ENCODE results near the gene CYREN. TPM values are rescaled to one million over a fixed set of nuclear protein-coding genes. Genes with fewer than 3 reads are reported as not detected.
"Not testable (repeated sequence)": the region's sequence is repeated elsewhere in the genome, so short reads cannot be mapped to it uniquely, and the experiment has no call there.

CYREN gene
- polyA plus RNA-seq, 2 of the 4 experiments (the other 2 are of a cell fraction) = 59.3 to 70.4 TPM

DNA sequence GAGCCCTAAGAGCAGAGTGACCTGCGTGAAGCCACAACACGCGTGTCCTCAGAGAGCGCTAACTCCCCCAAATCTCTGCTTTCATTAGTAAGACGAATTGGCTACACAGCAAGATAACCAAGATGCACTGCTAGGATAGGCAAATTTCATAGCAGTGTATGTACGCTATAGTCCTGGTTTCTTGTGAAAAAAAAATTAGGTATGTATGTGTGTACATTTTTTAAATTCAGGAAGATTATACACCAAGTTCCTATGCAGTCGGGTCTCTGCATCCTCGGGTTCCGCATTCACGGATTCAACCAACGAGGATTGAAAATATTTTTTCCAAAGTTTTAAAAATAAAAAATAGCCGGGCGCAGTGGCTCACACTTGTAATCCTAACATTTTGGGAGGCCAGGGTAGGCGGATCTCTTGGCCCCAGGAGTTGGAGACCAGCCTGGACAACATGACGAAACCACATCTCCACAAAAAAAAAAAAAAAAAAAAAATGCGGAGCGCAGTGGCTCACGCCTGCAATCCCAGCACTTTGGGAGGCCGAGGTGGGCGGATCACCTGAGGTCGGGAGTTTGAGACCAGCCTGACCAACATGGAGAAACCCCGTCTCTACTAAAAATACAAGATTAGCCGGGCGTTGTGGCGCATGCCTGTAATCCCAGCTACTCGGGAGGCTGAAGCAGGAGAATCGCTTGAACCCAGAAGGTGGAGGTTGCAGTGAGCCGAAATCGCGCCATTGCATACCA is 41.6 kb upstream of the CYREN start:
- POLR2A ChIA-PET = interaction anchor here (0.6 to 1.5 kb wide), 7 partner anchors 10 to 299 kb away, joined by 3 to 5 read pairs (median 3); partner anchors contain the start of gene CYREN
- H3K9me3 ChIP-seq; FAIRE-seq; ATAC-seq; H3K4me1 ChIP-seq; DNase-seq (ENCODE audit: low read depth in 1 of 2, low spot score in 1 of 2): not testable (repeated sequence)
- H3K4me2 ChIP-seq = peak overlapping the region; percentile 87
- H3K4me3 ChIP-seq = peak overlapping the region; percentile 76
- CTCF ChIA-PET = interaction anchor here (2.3 kb wide), 1 partner anchor 8 kb away, joined by 7 read pairs; no protein-coding TSS in a partner anchor
- peak overlapping the region; percentile 74 to 85 for H3K27ac ChIP-seq
- WGBS (ENCODE audit: missing lambda C conversion rate) = 45% methylated on average over 30 of the region's 30 CpGs
- TF ChIP-seq, protein P1, sequence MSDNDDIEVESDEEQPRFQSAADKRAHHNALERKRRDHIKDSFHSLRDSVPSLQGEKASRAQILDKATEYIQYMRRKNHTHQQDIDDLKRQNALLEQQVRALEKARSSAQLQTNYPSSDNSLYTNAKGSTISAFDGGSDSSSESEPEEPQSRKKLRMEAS (IDR thresholded peaks at IDR 0.05) = 0 out of 2 replicates have a peak, but pooled peaks have one; percentile 0

DNA sequence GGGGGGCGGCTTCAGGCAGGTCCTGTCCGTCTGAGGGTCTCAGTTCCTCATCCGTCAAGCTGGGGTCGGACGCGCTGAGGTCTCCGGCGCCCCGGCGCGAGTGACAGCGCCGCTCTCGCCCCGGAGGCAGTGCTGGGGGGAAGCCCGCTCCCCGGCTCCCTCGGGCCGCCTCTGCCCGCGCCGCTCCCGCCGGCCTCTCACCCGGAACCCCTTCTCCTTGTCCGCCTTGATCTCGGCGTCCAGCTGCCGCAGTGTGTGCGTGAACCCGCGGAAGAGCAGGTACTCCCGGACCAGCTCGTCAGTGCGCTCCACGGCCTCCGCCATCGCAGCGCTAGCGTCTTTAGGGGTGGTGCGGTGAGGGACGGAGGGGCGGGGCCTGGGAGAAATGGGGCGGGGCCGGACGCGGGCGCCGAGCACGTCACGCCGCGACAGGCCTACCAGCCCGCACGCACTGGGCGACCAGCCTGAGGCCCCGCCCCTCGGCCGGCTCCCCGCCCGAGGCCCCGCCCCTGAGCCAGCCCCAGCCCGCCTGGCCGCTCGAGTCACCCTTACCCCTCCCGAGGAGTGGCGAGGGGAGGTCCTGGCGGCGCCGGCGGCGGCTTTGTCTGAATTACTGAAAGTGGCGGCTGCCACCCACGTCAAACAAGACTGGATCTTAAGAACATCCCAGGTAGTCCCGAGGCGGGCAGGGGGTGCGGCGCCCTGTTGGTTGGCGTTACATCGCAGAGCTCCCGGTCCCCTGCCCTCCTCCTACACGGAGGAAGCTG is 40.9 kb upstream of the CYREN start, which contains the start of gene WDR91:
Gene WDR91, minus strand, starts transcription at position 348 of the 767 bp plus-strand sequence. Its CDS starts 24 bp downstream, at position 324.
- POLR2A ChIA-PET = interaction anchor here (0.6 to 1.8 kb wide), 8 partner anchors 8 to 300 kb away, joined by 3 to 5 read pairs (median 3); partner anchors contain the start of gene CYREN
- FAIRE-seq = no peak
- H3K9me3 ChIP-seq = no peaks in the 10 kb centered on the region
- under 1% methylated on average over 28 of the region's 82 CpGs for WGBS (ENCODE audit: missing lambda C conversion rate)
- 0 out of 3 replicates have a peak, but pooled peaks cover 10% of the 10 kb centered on the region for H3K4me1 ChIP-seq
- peak; percentile 94 for ATAC-seq
- H3K4me3 ChIP-seq = peak within 1 kb of the TSS; percentile 76
- DNase-seq (ENCODE audit: low read depth in 1 of 2, low spot score in 1 of 2) = peak; percentile 90 to 97
- H3K4me2 ChIP-seq = peak within 1 kb of the TSS; percentile 87
- CTCF ChIA-PET = interaction anchor here (2.3 kb wide), 1 partner anchor 9 kb away, joined by 7 read pairs; no protein-coding TSS in a partner anchor
- H3K27ac ChIP-seq = peak within 1 kb of the TSS; percentile 74 to 85
- TF ChIP-seq FOXS1 (CRISPR knock-in tag; IDR thresholded peaks at IDR 0.05) = no peak
- TF ChIP-seq RNF2 (IDR thresholded peaks at IDR 0.05; ENCODE audit: borderline replicate concordance, low read depth) = no peak
- TF ChIP-seq NPAS2 (CRISPR knock-in tag; IDR thresholded peaks at IDR 0.05; ENCODE audit: borderline replicate concordance) = no peak
- 0 out of 2 replicates have a peak, but pooled peaks have one; percentile 23 for TF ChIP-seq KDM5A (IDR thresholded peaks at IDR 0.05)
- no peak for TF ChIP-seq MYC (IDR thresholded peaks at IDR 0.05; ENCODE audit: borderline replicate concordance, low read length)
- TF ChIP-seq KDM1A (IDR thresholded peaks at IDR 0.05; ENCODE audit: low read depth) = no peak
- TF ChIP-seq, protein P2, sequence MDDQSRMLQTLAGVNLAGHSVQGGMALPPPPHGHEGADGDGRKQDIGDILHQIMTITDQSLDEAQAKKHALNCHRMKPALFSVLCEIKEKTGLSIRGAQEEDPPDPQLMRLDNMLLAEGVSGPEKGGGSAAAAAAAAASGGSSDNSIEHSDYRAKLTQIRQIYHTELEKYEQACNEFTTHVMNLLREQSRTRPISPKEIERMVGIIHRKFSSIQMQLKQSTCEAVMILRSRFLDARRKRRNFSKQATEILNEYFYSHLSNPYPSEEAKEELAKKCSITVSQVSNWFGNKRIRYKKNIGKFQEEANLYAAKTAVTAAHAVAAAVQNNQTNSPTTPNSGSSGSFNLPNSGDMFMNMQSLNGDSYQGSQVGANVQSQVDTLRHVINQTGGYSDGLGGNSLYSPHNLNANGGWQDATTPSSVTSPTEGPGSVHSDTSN (IDR thresholded peaks at IDR 0.05) = no peak
- TF ChIP-seq FOSB (CRISPR knock-in tag; IDR thresholded peaks at IDR 0.05) = no peak
- TF ChIP-seq, protein P1 (IDR thresholded peaks at IDR 0.05) = peak; percentile 34; the same call in 1 of the 2 replicates
- TF ChIP-seq, protein P3, sequence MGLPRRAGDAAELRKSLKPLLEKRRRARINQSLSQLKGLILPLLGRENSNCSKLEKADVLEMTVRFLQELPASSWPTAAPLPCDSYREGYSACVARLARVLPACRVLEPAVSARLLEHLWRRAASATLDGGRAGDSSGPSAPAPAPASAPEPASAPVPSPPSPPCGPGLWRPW (IDR thresholded peaks at IDR 0.05) = no peak
- TF ChIP-seq, protein P4, sequence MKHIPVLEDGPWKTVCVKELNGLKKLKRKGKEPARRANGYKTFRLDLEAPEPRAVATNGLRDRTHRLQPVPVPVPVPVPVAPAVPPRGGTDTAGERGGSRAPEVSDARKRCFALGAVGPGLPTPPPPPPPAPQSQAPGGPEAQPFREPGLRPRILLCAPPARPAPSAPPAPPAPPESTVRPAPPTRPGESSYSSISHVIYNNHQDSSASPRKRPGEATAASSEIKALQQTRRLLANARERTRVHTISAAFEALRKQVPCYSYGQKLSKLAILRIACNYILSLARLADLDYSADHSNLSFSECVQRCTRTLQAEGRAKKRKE (CRISPR knock-in tag; IDR thresholded peaks at IDR 0.05; ENCODE audit: low read depth) = no peak
- peak; percentile 78 for TF ChIP-seq POLR2A (IDR thresholded peaks at IDR 0.05; ENCODE audit: low read length)
- TF ChIP-seq CEBPB (IDR thresholded peaks at IDR 0.05) = no peak
- TF ChIP-seq, protein P5, sequence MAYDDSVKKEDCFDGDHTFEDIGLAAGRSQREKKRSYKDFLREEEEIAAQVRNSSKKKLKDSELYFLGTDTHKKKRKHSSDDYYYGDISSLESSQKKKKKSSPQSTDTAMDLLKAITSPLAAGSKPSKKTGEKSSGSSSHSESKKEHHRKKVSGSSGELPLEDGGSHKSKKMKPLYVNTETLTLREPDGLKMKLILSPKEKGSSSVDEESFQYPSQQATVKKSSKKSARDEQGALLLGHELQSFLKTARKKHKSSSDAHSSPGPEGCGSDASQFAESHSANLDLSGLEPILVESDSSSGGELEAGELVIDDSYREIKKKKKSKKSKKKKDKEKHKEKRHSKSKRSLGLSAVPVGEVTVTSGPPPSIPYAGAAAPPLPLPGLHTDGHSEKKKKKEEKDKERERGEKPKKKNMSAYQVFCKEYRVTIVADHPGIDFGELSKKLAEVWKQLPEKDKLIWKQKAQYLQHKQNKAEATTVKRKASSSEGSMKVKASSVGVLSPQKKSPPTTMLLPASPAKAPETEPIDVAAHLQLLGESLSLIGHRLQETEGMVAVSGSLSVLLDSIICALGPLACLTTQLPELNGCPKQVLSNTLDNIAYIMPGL (CRISPR knock-in tag; IDR thresholded peaks at IDR 0.05; ENCODE audit: borderline replicate concordance) = no peak
- TF ChIP-seq CHD2 (IDR thresholded peaks at IDR 0.05; ENCODE audit: low read length, partially characterized antibody) = no peak
- TF ChIP-seq, protein P6, sequence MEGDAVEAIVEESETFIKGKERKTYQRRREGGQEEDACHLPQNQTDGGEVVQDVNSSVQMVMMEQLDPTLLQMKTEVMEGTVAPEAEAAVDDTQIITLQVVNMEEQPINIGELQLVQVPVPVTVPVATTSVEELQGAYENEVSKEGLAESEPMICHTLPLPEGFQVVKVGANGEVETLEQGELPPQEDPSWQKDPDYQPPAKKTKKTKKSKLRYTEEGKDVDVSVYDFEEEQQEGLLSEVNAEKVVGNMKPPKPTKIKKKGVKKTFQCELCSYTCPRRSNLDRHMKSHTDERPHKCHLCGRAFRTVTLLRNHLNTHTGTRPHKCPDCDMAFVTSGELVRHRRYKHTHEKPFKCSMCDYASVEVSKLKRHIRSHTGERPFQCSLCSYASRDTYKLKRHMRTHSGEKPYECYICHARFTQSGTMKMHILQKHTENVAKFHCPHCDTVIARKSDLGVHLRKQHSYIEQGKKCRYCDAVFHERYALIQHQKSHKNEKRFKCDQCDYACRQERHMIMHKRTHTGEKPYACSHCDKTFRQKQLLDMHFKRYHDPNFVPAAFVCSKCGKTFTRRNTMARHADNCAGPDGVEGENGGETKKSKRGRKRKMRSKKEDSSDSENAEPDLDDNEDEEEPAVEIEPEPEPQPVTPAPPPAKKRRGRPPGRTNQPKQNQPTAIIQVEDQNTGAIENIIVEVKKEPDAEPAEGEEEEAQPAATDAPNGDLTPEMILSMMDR (IDR thresholded peaks at IDR 0.05) = peak; percentile 16; the same call in 2 of the 3 replicates
- TF ChIP-seq GATA3 (IDR thresholded peaks at IDR 0.05; ENCODE audit: borderline replicate concordance) = no peak
- TF ChIP-seq PHF8 (IDR thresholded peaks at IDR 0.05; ENCODE audit: borderline replicate concordance, low read depth) = peak; percentile 44; the same call in 1 of the 2 replicates
- TF ChIP-seq EHF (CRISPR knock-in tag; IDR thresholded peaks at IDR 0.05) = no peak
- TF ChIP-seq EHMT2 (IDR thresholded peaks at IDR 0.05; ENCODE audit: low read depth) = no peak
- TF ChIP-seq POLR2AphosphoS2 (conservative IDR thresholded peaks at IDR 0.05; ENCODE audit: low read length) = no peak
- TF ChIP-seq, protein P7, sequence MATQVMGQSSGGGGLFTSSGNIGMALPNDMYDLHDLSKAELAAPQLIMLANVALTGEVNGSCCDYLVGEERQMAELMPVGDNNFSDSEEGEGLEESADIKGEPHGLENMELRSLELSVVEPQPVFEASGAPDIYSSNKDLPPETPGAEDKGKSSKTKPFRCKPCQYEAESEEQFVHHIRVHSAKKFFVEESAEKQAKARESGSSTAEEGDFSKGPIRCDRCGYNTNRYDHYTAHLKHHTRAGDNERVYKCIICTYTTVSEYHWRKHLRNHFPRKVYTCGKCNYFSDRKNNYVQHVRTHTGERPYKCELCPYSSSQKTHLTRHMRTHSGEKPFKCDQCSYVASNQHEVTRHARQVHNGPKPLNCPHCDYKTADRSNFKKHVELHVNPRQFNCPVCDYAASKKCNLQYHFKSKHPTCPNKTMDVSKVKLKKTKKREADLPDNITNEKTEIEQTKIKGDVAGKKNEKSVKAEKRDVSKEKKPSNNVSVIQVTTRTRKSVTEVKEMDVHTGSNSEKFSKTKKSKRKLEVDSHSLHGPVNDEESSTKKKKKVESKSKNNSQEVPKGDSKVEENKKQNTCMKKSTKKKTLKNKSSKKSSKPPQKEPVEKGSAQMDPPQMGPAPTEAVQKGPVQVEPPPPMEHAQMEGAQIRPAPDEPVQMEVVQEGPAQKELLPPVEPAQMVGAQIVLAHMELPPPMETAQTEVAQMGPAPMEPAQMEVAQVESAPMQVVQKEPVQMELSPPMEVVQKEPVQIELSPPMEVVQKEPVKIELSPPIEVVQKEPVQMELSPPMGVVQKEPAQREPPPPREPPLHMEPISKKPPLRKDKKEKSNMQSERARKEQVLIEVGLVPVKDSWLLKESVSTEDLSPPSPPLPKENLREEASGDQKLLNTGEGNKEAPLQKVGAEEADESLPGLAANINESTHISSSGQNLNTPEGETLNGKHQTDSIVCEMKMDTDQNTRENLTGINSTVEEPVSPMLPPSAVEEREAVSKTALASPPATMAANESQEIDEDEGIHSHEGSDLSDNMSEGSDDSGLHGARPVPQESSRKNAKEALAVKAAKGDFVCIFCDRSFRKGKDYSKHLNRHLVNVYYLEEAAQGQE (IDR thresholded peaks at IDR 0.05) = no peak

Data from A549 (cell line).